GM18499 (cell line): ENCODE measurements around the gene PCDHGB1.
"Not testable (repeated sequence)": the region's sequence is repeated elsewhere in the genome, so short reads cannot be mapped to it uniquely, and the experiment has no call there.

Experiments used
- ATAC-seq: cut with Tn5 transposase; IDR thresholded peaks from one replicate; pipeline ENCODE4 v1.9.1; 2021; ENCODE audit warnings: moderate number of reproducible peaks; ENCODE audit not compliant: insufficient read depth, unreplicated experiment

PCDHGB1 gene

DNA sequence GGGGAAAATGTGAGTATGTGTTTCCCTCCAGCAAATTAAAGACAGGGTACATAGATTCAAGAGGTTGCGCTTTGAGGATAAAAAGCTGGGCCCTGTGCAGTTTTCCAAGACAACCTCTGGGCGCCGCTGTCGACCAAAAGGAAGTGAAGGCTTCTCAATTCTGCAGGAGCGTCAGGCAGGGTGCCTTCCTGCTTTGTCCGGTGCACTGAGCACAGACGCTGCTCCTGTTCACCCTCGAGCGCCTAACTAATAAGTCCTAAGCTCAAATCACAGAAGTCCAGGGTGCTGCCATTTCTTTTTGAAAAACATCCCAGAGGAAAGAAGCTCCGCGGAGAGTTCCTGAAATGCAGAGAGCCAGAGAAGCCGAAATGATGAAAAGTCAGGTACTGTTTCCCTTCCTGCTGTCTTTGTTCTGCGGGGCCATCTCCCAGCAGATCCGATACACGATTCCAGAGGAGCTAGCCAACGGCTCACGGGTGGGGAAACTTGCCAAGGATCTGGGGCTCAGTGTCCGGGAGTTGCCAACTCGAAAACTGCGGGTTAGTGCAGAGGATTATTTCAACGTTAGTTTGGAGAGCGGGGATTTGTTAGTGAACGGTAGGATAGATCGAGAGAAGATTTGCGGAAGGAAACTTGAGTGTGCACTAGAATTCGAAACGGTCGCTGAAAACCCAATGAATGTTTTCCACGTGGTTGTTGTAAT, at the start of gene PCDHGB1:
PCDHGB1 (plus strand) TSS at position 183 of the 703 bp plus-strand sequence; CDS start at position 345, 162 bp downstream.
- no peak for ATAC-seq

DNA sequence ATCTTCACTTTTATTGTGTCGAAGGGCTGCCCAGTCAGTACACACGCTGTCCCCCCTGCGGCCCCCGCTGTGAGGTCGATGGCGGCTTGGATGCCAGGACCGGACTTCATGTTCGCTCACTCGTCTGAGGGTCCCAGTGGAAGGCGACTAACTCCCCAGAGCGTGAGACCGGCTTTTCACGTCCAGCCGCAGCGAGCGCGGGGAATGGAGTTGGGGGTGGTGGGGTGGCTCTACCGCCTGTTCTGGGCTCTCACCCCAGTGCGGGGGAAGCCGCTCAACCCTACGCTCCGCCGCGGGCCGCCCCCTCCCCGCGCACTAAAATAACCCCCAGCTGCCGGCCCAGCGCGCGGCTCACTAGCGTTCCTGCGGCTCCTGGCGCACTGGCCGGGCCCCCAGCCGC, 46.1 kb upstream of the PCDHGB1 start, which contains the start of gene SLC25A2:
SLC25A2 (minus strand) TSS at position 294 of the 400 bp plus-strand sequence; CDS start at position 110, 184 bp downstream.
- ATAC-seq, result no peak

DNA sequence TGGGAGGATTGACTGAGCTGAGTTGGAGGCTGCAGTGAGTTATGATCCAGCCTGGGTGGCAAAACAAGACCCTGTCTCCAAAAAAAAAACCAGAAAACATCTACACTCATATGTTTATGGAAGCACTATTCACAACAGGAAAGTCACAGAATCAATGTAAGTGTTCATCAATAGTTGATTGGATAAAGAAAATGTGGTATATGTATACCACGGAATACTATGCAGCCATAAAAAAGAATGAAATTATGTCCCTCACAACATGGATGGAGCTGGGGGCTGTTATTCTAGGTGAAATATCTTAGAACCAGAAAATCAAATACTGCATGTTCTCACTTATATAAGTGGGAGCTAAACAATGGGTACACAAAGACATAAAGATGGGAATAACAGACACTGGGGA, 43.3 kb upstream of the PCDHGB1 start:
- ATAC-seq, result no peak

DNA sequence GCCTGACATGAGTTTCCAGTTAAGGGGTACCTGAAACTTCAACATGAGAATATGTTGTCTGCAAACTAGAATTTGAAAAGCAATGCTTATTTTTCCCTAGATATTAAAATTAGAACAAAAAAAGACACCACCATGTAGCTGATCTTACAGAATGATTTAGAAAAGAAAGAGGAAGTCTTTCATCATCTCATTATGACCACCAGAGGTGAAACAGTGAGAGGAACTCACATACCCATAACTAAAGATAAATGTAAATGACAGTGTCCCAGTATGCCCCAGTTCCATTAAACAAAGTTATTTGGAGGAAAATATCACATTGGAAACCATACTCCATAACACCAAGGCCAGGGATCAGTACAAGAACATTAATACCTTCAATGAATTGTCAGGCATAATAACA, 36.2 kb upstream of the PCDHGB1 start:
- ATAC-seq, result no peak

DNA sequence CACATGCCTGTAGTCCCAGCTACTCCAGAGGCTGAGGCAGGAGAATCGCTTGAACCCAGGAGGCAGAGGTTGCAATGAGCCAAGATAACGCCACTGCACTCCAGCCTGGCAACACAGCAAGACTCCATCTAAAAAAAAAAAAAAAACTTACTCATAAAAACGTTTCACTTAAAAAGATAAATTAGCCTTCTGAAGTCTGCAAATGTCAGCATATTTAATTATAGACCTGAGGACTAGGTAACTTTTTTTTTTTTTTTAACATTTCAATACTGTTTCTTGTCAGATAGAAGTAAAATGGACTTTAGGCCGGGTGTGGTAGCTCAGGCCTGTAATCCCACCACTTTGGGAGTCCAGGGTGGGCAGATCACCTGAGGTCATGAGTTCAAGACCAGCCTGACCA, 32.9 kb upstream of the PCDHGB1 start:
- not testable (repeated sequence) for ATAC-seq

DNA sequence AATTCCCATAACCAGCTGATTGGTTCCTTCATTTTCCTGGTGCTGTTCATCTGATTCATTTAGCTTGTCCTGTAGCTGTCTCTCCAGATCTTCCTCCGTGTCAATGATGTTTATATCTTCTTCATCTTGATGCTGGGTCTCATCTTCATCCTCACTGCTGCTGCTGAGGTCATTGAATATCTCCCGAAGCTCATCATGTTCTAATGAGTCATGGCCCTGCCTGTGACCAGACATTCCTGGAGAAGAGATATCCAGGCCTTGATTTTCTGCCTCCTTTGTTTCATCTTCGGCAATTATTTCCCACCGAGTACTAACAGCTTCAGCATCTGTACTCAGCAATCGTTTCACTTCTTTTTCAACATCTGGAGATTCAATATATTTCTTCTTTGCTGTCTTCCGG, 30.7 kb upstream of the PCDHGB1 start:
- no peak for ATAC-seq

DNA sequence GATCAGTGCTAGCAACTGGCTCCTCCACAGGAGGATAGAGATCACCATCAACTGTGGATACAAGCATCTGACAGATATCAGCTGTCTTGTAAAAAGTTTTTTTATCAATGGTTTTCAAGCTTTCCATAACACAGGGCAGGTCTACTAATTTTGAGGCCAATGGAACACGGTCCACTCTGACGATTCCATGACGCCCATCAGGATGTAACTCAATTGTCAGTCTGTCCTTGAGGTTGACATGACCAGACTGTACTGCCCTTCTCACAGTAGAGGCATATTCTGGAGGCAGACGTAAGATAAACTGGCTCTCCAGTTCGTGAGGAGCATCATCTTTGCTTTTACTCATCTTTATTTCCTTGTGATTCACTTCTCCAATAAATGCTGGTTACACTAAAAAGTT, 30.2 kb upstream of the PCDHGB1 start:
- no peak for ATAC-seq

DNA sequence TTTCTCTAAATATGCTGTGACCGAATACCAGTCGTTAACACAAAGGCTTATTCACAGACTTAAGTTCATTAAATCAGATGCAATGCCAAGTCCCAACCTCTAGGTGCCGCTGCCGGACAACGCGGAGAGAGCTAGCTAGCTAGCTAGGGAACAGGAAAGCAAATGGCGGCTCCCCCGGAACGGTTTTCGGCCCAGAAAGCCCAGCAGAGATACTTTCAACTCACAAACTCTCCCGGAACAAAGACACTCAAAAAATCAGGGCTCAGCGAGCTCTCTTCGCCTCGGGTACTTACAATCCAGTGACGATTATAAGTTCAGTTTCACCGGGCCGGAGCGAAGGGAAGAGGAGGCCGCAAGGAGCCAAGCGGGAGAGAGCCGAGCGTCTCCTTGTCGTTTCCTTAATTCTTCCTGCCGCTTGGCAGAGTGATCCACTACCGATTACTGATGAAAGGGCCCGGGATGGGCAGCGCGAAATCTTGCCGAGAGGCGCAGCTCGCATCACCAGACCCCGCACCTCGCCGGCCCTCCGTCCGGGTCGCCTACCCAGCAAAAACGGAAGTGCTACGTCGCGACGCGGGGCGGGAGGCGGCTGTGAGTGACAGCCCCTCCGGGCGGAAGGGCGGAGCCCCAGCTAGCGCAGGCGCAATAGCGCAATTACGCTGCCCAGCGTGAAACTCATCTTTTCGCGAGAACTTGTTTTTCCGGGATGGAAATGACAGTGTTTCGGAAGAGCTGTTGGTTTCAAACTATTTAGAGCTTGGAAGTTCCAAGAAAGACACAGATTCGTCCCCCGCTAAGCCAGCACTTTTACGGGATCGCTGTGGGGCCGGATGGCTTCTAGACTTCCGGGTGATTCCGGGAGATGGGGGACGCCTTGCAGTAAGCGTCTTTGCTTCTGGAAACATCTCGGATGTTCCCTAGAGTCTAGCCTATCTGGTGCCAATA, 29.4 kb upstream of the PCDHGB1 start, which contains the start of gene TAF7:
TAF7 (minus strand) TSS at position 560 of the 945 bp plus-strand sequence. CDS start 740 bp downstream, outside the sequence.
- ATAC-seq, result peak; percentile 69

DNA sequence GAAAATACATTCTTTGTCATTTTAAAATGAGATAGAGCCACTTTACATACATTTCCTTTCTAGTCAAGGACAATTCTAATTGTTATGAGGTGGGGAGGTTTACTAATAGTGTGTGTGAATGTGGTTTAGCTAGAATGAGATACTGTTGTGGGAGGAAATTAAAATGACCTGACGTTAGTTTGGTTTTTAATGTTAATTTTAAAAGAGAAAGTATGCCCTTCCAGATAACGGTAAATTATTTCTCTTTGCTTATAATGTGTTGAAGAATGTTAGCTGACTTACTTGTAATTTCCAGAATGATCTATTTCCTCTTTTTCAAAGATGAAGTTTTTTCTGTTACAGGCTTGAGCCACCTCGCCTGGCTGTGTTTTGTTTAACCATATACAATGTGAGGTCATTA, 27.6 kb upstream of the PCDHGB1 start:
- peak; percentile 33 for ATAC-seq

DNA sequence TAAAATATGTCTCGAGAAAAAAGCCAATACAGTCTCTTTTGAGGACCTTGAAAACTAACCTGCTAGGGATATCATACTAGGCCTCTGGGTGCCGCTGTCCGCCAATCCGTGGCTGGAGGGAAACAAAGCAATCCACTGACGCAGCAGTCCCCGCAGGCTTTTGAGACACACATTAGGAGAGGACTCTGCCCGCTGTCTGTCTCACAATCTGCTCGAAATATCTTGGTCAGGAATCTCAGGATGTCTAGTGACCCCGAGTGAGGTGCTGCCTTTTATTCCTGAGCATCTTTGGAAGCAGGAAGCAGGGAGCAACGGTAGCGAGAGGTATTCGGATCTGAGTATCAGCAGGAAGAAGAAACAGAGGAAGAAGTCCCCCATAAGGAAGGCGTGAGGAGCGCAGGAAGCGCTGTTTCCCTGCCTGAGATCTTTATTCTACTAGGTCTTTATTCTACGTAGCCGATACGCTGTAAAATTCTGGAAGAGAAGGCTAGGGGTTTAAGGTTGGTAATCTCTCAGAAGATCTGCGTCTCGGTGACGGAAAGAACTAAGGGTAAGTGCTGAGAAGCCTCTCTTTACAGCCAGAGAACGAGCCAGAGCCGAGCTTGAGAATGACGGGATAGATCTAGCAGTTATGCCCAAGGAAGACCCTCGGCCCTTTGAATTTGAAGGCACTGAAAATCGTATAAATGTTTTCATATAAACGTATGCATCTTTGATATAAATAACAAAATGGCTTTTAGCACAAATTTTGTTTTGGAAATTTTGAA, 23.6 kb upstream of the PCDHGB1 start:
- no peak for ATAC-seq

DNA sequence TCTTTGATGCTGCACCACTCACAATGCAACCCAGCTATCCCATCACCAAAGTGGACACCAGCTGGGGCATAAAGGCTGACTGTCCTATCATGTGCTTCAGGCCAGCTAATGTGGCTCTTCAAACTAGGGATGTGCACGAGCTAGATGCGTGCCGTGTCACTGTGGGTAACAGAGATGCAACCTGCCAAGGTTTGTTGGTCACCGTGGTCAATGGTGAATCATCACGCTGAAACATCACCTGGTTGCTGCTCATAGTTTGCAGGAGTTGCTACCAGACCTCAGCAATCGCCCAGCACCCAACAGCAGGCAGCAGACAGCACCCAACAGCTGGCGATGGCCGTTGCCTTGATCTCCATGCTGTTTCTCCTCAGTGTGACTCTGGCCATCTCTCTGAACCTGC, 21.7 kb upstream of the PCDHGB1 start:
- ATAC-seq, result no peak

DNA sequence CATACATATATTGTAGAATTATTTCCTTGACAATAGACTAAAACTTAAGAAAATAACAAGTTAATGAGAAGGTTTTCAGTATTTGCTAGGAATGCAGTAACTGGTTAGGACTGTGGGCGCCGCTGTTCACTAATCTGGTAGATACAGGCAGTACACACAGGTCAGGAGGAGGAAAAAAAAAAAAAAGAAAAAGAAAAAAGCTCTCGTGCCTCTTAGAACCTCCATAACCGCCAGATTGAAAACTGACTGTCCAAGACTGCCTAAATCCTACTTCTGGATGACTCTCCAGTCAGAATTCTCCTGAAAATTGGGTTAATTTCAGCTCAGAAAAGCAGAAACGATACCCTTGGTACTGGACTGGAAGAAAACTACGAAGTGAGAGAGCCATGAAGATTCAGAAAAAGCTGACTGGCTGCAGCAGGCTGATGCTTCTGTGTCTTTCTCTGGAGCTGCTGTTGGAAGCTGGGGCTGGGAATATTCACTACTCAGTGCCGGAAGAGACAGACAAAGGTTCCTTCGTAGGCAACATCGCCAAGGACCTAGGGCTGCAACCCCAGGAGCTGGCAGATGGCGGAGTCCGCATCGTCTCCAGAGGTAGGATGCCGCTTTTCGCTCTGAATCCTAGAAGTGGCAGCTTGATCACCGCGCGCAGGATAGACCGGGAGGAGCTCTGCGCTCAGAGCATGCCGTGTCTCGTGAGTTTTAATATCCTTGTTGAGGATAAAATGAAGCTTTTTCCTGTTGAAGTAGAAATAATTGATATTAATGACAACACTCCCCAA, 19.4 kb upstream of the PCDHGB1 start, which contains the start of gene PCDHGA1:
PCDHGA1 (plus strand) TSS at position 216 of the 782 bp plus-strand sequence.
- no peak for ATAC-seq

DNA sequence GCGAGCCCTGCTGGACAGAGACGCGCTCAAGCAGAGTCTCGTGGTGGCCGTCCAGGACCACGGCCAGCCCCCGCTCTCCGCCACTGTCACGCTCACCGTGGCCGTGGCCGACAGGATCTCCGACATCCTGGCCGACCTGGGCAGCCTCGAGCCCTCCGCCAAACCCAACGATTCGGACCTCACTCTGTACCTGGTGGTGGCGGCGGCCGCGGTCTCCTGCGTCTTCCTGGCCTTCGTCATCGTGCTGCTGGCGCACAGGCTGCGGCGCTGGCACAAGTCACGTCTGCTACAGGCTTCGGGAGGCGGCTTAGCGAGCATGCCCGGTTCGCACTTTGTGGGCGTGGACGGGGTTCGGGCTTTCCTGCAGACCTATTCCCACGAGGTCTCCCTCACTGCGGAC, 17.3 kb upstream of the PCDHGB1 start:
- ATAC-seq, result not testable (repeated sequence)

DNA sequence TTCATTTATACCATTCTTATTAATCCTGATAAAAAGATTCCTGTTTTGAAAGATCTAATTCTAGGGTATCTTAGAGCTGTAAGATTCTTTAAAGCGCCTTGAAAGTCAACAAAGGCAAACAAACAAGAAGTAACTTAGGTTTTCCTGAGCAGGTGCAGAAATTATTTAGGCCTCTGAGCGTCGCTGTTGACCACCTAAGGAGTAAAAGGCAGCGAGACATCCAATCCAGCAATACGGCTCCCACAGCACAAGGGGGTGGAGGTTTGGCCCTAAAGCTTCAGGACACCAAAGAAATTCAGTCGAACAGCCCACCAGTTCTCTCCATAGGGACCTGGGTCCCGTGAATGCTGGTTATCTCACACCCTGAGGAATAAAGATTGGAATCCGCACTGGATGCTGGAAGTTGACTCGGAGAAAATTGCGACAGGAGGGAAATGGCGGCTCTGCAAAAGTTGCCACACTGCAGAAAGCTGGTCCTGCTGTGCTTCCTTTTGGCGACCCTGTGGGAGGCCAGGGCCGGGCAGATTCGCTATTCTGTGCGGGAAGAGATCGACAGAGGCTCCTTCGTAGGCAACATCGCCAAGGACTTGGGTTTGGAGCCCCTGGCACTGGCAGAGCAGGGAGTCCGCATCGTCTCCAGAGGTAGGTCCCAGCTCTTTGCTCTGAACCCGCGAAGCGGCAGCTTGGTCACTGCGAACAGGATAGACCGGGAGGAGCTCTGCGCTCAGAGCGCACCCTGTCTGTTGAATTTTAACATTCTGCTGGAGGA, 11.2 kb upstream of the PCDHGB1 start, which contains the start of gene PCDHGA2:
PCDHGA2 (plus strand) TSS at position 223 of the 769 bp plus-strand sequence.
- no peak for ATAC-seq

DNA sequence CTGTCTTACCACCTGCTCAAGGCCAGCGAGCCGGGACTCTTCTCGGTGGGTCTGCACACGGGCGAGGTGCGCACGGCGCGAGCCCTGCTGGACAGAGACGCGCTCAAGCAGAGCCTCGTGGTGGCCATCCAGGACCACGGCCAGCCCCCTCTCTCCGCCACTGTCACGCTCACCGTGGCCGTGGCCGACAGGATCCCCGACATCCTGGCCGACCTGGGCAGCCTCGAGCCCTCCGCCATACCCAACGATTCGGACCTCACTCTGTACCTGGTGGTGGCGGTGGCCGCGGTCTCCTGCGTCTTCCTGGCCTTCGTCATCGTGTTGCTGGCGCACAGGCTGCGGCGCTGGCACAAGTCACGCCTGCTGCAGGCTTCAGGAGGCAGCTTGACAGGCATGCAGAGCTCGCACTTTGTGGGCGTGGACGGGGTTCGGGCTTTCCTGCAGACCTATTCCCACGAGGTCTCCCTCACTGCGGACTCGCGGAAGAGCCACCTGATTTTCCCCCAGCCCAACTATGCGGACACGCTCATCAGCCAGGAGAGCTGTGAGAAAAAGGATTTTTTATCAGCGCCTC, 9.0 kb upstream of the PCDHGB1 start:
- ATAC-seq, result not testable (repeated sequence)

DNA sequence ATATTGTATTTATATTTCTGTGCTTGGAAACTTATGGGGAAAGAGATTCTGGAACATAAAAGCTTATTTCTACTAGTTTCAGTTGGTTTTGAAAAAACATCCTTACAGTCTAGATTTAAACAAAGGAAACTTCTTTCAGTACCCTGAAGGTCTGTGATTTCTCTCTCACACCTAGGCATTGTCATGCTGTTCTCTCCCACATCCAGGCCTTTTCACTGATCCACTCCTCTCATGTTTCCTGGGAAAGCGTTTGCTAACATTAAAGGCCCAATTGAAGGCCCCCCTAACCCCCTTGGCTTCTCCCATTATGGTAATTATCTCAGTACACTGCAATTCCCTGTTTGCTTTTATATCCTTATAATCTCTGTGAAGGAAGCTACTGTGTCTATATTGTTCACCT, 7.1 kb upstream of the PCDHGB1 start:
- no peak for ATAC-seq

DNA sequence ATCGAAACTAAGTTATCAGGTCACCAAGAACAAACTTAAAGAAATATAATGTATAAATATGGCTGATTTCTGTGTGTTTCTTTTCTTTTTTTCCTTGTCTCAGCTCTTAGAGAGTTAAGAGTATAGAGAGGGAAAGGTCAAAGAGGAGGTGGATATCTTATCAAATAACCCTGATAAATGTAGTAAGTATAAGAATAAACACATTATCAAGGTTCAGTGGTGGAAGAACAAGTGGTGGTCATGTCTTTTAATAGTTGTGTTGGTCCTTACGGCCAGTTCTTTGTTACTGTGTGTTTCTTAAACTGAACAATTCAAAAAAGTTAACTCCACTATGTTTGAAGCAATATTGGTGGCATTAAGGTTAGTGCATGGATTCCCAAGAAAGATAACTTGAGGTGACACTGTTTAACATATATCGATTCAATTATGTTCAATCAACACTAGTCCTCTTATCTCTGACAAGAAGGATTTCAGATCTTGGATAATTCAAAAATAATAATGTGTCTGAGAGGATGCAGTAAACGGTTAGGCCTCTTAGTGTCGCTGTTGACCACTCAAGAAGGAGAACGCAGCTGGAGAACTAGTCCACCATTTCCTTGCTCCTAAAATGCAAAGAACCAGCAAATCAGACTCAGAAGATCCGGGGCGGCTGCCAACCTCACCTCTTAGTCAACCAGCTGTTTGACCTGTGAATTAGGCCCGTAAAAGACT, 6.5 kb upstream of the PCDHGB1 start, which contains the start of gene PCDHGA3:
PCDHGA3 (plus strand) TSS at position 588 of the 711 bp plus-strand sequence. CDS start 205 bp downstream, outside the sequence.
- ATAC-seq, result no peak
